HG02678 (cell line): Measurements from ENCODE around the gene MILR1.
A peak's percentile ranks its signal among the peaks of the same experiment; 100 is the strongest.
"Not testable (repeated sequence)": the region's sequence is repeated elsewhere in the genome, so short reads cannot be mapped to it uniquely, and the experiment has no call there.

ENCODE experiments used
- ATAC-seq: cut with Tn5 transposase; IDR thresholded peaks from one replicate; pipeline ENCODE4 v1.9.1; 2021; ENCODE audit warnings: mild to moderate bottlenecking, moderate library complexity; ENCODE audit not compliant: unreplicated experiment

Gene MILR1

GRCh38 chr17:64448665-64449512 is at the start of gene MILR1:
MILR1 (plus strand) TSS chr17:64449115; CDS start chr17:64449169, 54 bp downstream.
- ATAC-seq = no peak

DNA sequence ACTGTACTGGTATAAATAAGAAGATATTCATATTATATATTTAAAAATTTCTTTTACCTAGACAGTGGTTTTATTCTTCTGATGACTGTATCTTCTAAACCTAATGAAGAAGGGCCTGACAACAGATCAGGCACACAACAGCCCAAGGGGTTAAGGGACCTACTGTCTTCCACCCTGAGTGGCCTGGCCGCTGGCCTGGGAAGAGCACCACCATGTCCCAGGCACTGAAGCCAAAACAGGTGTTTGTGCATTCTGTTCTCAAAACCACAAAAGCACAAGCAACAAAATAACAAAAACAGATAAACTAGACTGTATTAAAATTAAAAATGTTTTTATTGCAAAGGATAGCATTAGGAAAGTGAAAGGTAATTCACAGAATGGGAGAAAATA is 49.2 kb upstream of the MILR1 start:
- no peak for ATAC-seq

DNA sequence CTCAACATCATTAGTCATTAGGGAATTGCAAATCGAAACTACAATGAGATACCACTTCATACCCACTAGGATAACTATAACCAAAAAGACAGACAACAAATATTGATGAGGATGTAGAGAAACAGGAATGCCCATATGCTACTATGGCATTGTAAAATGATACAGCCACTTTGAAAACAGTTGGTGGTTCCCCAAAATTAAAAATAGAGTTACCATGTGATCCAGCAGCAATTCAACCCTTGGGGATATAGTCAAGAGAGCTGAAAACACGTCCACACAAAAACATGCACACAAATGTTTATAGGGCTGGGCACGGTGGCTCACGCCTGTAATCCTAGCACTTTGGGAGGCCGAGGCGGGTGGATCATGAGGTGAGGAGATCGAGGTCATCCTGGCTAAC is 48.3 kb upstream of the MILR1 start:
- no peak for ATAC-seq

DNA sequence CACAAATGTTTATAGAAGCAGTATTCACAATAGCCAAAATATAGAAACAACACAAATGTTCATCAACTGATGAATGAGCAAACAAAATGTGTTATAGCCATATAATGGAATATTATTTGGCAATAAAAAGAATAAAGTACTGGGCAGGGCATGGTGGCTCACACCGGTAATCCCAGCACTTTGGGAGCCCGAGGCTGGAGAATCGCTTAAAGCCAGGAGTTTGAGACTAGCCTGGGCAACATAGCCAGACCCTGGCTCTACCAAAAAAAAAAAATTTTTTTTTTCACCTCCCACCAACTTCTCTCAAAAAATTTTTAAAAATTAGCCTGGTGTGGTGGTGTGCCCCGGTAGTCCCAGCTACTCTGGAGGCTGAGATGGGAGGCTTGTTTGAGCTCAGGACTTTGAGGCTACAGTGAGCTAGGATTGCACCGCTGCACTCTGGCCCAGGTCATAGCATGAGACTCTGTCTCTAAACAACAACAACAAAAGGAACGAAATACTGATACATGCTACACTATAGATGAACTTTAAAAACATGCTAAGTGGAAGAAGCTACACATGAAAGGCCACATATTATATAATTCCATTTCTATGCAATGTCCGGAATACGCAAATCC is 47.6 kb upstream of the MILR1 start:
- ATAC-seq = no peak

DNA sequence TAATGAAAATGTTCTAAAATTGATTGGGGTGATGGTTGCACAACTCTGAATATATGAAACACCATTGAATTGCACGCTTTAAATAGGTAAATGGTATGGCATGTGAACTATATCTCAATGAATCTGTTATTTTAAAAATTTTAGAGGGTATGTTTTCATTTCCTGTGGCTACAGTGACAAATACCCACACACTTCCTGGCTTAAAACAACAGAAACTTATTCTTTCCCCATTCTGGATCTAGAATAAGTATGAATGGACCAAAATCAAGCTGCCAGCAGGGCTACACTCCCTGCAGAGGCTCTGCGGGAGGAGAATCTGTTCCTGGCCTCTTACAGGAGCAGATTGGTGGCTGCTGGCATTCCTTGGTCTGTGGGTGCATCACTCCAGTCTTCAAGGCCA is 47.0 kb upstream of the MILR1 start:
- ATAC-seq = no peak

GRCh38 chr17:64402469-64402868 is 46.4 kb upstream of the MILR1 start:
- ATAC-seq = no peak

GRCh38 chr17:64403881-64404460 is 44.9 kb upstream of the MILR1 start:
- ATAC-seq = no peak

GRCh38 chr17:64406321-64407200 is 42.4 kb upstream of the MILR1 start:
- no peak for ATAC-seq

GRCh38 chr17:64410750-64411490 is 38.0 kb upstream of the MILR1 start:
- no peak for ATAC-seq

DNA sequence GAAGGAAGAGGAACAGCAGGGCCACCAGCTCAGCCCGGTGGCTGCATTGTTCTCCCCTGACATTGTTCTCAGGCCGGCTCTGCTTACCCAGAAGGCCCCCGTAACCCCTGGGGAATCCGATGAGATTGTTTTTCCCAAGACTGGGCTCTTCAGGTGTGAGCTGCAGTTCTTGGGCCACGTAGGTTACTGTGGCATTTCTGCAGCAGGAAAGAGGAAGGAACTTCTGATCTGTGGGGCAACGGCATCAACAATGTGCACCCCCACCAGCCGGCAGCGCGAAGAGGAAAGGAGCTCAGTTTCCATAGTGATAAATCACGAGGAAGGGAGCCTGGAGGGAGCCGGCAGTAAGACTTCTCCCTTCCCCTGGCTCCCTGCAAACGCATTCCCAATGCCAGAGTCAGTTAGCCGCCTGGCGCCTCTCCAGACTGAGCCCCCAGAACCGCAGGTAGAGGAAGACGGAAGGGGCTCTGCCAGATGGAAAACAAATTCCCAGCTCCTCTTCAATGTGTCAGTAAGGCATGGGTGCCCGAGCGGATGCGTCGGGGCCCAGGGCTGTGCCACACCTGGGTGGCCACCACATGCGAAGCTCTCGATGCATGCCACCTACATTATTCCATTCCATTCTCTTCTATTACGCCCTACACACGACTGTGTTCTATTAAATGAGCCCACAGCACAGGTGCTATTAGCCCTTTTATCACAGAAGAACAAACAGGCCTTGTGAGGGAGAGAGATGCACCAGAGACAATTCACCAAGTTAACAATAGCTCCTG is 36.7 kb upstream of the MILR1 start:
- no peak for ATAC-seq

GRCh38 chr17:64412944-64413381 is 36.0 kb upstream of the MILR1 start:
- ATAC-seq = no peak

DNA sequence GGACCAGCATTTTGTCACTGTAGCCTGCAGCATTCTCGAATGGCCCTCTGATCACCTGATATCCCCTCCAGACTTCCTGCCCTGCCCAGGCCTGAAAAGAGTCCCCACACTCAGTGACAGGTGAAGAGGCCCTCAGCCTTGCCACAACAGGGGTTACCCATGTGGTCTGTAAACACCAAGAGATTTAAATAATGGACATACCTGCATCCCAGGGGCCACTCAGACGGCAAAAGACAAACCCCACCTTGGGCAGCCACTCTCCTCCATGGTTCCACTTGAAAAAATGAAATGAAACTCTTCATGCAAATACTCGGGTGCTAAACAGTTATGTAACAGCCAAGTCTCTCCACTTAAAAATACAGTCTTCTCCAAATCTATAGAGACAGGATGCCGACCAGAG is 35.4 kb upstream of the MILR1 start:
- peak; percentile 75 for ATAC-seq

- no peak for ATAC-seq
These were observed 30.2 kb upstream of the MILR1 start for GRCh38 chr17:64418506-64419339.

DNA sequence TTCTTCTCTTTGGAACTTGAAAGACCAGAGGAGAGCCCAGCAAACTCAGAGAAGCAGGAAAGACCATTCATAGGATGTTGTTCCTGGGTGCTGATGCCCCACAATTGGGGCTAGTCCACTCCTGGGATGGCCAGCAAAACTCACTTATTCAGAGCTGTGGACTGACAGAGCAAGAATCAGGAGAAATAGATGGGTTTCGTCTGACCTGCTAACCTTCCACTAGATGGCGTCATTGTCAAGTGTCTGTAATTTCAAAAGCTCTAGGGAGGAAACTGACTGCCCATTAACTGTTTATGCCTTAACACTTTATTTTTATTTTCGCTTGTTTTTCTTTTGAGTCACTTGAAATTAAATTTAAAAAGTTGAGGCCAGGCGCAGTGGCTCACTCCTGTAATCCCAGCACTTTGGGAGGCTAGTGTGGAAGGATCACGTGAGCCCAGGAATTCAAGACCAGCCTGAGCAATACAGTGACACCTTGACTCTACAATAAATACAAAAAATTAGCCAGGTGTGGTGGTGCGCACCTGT is 28.7 kb upstream of the MILR1 start:
- no peak for ATAC-seq

- not testable (repeated sequence) for ATAC-seq
These were observed 26.8 kb upstream of the MILR1 start for GRCh38 chr17:64422121-64422520.

DNA sequence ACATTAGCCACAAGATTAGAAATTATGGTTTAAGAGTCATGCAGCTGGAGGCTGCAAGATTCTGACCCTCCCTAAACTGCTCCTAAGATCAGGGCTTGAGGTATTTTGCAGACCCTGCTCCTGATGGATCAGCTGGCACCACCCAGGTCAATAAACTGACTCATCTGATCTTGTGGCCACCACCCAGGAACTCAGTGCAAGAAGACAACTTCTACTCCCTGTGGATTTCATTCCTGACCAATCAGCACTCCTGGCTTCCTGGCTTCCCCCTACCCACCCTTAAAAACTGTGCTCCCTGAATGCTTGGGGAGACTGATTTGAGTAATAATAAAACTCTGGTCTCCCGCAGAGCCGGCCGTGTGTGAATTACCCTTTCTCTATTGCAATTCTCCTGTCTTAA is 25.0 kb upstream of the MILR1 start:
- no peak for ATAC-seq

GRCh38 chr17:64424324-64424849 is 24.5 kb upstream of the MILR1 start:
- ATAC-seq = no peak

DNA sequence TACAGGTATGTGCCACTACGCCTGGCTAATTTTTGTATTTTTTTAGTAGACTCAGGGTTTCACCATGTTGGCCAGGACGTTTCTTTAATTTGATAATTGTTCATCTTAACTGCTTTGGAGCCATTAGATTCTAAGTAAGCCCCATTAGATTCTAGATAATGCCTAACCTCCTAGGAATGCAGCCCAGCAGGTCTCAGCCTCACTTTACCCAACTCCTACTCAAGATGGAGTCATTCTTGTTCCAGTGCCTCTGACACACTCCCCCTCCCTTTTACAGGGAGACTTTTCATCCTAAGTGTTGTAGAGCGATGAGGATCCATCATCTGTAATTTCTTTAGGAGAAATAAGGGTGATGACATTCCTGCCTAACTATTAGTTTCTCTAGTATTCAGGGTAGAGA is 23.7 kb upstream of the MILR1 start:
- ATAC-seq = no peak
